Measurements from ENCODE around the gene ZNF641.
A peak's percentile ranks its signal among the peaks of the same experiment; 100 is the strongest.
"Not testable (repeated sequence)": the region's sequence is repeated elsewhere in the genome, so short reads cannot be mapped to it uniquely, and the experiment has no call there.

The ZNF641 gene

GRCh38 chr12:48334808-48335207, 15.9 kb downstream of the ZNF641 start:
- no peak for DNase-seq (ENCODE audit: low spot score)

DNA sequence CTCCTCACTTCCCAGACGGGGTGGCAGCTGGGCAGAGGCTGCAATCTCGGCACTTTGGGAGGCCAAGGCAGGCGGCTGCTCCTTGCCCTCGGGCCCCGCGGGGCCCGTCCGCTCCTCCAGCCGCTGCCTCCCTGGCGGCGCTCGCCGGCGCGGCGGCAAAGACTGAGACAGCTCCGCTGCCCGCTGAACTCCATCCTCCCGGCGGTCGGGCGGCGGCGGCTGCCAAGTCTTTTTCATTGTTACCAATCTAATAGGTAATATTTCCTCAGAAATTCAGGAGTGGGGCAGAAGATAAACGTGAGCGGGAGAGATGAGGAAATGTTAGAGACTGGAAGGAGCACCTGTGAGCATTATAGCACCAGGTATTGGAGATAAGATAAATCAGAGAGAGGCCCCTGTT, 17.0 kb downstream of the ZNF641 start:
- DNase-seq (ENCODE audit: low spot score) = not testable (repeated sequence)

DNA sequence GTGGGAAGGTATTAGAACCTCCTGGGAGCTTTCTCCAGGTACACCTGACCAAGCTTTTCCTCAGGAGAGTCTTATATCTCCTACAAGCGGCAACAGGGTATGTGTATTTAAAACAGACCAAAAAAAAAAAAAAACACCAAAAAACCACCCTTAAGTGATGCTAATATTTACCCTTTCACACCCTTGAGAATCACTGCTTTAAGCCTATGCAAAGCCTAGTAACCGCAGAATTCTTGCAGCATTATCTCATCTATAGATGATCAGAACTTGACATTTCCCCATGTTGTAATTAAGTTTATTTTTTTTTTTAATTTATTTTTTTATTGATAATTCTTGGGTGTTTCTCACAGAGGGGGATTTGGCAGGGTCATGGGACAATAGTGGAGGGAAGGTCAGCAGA, 19.3 kb downstream of the ZNF641 start:
- DNase-seq (ENCODE audit: low spot score) = no peak

DNA sequence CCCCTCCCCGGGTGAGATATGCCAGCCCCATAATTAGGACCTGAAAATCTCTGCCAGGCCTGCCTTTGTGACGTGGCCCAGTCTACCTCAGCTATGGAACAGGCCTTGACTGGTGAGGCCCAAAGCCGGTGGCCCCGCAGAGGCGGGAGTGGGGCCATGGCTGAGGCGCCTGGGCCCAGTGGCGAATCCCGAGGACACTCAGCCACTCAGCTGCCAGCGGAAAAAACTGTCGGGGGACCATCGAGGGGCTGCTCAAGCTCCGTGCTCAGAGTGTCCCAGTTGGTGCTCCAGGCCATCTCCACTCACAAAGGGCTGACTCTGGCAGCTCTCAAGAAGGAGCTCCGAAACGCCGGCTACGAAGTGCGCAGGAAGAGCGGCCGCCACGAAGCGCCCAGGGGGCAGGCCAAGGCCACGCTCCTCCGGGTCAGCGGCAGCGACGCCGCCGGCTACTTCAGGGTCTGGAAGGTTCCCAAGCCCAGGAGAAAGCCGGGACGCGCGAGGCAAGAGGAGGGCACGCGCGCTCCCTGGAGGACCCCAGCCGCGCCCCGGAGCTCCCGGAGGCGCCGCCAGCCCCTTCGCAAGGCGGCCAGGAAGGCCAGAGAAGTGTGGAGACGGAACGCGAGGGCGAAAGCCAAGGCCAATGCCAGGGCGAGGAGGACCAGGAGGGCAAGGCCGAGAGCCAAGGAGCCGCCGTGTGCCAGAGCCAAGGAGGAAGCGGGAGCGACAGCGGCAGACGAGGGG, 21.4 kb downstream of the ZNF641 start:
- DNase-seq (ENCODE audit: low spot score) = no peak

- DNase-seq (ENCODE audit: low spot score) = no peak
These were observed 34.2 kb downstream of the ZNF641 start for GRCh38 chr12:48316491-48316890.

DNA sequence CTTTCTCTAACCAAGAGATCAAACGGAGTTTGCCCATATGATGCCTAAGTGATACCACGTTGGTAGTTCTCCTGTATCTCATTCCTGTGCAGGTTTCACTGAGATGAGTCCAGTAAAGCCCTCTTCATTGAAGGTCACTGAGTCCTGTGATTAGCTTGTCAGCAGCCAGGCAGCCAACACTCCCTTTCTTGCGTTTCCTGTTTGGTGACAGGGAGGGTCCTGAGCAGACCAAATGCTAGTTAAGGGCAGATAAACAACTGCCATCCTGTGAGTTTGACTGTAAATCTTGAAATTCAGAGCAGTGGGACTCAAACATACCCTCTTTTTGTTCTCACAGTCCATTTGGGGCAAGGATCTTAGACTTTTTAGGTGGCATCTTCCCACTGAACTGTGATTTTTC, 39.4 kb downstream of the ZNF641 start:
- DNase-seq (ENCODE audit: low spot score) = no peak

DNA sequence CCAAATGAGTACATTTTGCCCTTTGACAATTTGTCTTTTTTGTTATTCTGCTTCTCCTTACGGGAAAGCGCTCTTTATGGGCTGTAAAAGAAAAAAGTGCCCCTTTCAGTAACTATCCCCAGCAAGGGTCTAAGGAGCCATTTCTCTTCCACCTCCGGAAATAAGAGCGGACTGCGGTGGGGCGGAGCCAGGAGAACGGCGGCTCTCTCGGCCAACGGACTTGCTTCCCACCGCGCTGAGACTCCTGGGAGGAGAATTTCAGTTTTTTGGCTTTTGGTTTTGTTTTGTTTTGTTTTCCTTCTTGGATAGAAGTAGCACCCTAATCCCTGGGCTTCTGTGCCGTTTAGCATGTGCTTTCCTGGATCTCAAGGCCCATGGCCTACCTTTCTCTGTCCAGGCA, 43.5 kb downstream of the ZNF641 start:
- no peak for DNase-seq (ENCODE audit: low spot score)

GRCh38 chr12:48305190-48305589, 45.5 kb downstream of the ZNF641 start:
- no peak for DNase-seq (ENCODE audit: low spot score)

DNA sequence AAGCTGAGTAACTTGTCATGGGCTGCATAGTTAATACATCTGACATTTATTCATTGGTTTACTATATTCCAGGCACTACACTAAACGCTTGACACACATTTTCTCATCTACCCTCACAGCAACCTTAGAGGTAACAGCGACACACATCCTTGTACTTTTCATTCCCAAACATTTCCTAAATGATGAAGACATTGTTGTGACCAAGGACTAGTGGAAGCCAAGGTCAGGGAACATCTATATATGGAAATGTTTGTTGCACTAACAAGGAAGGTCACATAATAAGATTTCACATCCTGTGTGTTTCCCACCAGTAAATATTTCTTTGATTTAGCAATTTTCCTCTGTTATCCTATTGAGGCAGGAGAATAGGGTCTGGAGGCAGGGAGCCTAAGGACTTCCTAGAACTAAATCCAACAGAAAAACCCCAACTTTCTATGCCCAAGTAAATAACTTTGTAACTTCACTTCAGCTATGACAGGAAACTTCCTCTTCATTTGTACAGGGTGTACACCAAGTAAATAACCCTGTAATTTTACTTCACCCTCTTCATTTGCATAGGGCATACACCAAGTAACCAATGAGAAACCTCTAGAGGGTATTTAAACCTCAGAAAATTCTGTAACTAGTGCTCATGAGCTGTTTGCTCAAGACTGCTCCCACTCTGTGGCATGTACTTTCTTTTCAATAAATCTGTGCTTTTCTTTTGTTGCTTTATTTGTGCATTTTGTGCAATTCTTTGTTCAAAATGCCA, 48.4 kb downstream of the ZNF641 start:
- DNase-seq (ENCODE audit: low spot score) = no peak

DNA sequence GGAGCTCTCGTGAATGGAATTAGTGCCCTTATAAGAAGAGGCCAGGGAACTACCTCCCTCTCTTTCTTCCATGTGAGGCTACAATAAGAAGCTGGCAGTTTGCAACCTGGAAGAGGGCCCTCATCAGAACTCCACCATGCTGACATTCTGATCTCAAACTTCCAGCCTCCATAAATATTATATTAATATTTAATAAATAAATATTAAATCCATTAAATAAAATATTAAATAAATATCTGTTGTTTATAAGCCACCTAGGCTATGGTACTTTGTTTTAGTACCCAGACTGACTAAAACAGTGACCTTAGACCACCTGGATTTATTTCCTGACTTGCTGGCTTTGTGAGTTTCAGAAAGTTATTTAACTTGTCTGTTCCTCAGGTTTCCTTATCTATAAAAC, 49.9 kb downstream of the ZNF641 start:
- DNase-seq (ENCODE audit: low spot score) = no peak

- DNase-seq (ENCODE audit: low spot score) = peak; percentile 90
These were observed 54.0 kb downstream of the ZNF641 start for GRCh38 chr12:48296586-48297282.

DNA sequence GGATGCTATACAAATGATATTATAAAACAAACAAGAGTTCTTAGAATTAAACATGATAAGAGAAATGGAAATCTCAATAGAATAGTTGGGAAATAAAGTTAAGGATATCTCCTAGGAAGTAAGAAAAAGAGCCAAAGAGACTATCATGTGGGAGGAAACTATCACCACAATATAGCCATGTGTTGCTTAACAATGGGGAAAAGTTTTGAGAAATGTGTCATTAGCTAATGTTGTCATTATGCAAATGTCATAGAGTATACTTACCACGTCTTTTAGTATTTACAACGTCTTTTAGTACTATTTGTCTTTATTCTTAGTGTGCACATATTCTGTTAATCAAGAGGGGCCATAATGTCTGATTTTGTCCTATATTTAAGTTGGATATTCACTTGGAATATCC, 58.7 kb downstream of the ZNF641 start:
- no peak for DNase-seq (ENCODE audit: low spot score)

DNA sequence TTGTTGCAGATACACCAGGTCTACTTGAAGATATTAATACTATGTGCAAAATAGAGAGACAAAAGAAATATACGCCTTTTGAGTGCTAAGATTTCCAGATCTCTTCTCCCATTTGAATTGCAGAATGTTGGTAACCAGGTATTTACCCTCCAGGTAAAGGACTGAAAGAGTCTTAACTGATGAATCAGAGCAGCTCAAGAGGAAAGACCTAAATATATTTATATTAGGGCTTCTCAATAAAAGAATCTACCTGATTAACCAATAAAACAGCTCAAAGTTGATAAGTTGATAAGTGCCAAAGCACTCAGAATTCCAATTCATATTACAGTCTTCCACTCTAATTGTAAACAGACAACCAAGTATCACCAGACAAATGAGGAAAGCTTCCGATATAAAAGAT, 59.2 kb downstream of the ZNF641 start:
- DNase-seq (ENCODE audit: low spot score) = no peak

DNA sequence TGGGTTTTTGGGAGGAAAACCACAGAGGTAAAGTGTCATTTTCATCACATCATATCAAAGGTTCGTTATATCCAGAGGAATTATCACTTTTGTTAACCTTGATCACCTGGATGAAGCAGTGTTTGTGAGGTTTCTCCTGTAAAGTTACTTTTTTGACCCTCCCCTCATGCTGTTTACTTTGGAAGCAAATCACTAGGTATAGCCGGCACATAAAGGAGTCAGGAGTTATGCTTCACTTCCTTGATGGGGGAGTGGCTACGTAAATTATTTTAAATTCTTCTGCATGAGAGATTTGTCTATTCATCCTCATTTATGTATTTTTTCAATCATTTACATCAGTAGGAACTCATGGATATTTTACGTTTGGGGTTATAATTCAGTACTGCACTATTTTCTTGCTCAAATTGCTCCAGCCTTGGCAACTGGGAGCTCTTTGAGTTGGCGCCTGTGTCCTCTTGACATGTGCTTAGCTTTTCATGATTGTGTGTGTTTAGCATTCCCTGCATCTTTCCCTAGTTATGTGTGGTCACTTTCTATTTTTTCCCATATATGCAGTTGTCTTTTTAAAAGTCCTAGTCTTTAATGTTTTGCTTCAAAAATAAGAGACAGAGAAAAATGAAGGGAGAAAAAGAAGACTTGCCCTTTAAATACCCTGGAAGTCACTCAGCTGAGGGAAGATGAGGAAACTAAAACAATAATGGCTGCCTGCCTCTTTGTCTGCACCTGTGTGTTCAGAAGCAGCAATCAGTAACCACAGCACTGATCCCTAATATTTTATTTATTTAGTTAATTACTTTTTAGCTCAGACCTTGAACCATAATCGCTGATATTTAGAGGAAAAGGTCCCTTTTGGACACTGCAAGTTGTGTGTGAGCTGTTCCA, 62.1 kb downstream of the ZNF641 start:
- no peak for DNase-seq (ENCODE audit: low spot score)
